Retinal pigment epithelial cell (primary cell): ENCODE measurements around the gene EMC9.

Experiments
- DNase-seq: peaks from one replicate; pipeline ENCODE4 v3.0.0-alpha.2; 2010; ENCODE audit warnings: low read depth
- H3K4me3 ChIP-seq: 2 replicates; pipeline ENCODE4 v1.5.1; 2011; ENCODE audit warnings: mild to moderate bottlenecking, low read length, control low read depth, moderate library complexity
- CTCF ChIP-seq: conservative IDR thresholded peaks from 2 replicates; pipeline ENCODE4 v1.5.1; 2011; ENCODE audit warnings: low read depth, low read length, control low read depth, inconsistent platforms

EMC9 gene, protein sequence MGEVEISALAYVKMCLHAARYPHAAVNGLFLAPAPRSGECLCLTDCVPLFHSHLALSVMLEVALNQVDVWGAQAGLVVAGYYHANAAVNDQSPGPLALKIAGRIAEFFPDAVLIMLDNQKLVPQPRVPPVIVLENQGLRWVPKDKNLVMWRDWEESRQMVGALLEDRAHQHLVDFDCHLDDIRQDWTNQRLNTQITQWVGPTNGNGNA

DNA sequence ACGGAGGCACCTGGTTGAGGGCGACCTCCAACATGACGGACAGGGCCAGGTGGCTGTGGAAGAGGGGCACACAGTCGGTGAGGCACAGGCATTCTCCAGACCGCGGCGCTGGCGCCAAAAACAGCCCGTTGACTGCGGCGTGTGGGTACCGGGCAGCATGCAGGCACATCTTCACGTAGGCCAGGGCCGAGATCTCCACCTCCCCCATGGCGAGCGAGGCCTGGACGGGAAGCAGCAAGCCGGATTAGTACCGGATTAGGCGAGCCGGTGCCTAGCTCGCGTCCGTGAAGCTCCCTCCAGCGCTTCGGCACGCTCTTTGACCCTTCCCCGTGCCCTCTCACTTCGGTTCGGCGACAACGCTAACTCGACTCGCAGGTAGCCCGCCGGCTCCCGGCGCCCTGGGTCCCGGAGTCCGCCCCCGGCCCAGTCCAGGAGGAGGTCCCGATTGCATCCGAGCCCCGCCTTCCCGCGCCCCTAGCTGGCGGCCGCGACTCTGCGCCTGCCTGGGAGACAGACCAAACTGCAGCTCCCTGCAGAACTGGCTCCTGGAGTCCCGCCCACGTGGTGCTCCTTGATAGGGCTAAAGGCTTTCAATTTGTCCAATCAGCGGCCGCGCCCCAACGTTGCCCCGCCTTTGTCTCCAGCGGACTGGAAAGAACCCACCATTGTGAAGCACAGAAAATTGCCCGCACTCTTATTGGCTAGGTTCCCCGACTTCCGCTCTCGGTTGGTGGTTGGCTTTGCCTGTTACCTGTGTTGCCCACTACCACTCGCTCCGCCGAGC is at the start of gene EMC9:
Gene EMC9, minus strand, starts transcription at position 495 of the 784 bp plus-strand sequence. Its CDS starts 287 bp downstream, at position 208.
- TF ChIP-seq CTCF: peak; percentile 19
- peak; percentile 98 for DNase-seq
- peak within 1 kb of the TSS; percentile 96 for H3K4me3 ChIP-seq

DNA sequence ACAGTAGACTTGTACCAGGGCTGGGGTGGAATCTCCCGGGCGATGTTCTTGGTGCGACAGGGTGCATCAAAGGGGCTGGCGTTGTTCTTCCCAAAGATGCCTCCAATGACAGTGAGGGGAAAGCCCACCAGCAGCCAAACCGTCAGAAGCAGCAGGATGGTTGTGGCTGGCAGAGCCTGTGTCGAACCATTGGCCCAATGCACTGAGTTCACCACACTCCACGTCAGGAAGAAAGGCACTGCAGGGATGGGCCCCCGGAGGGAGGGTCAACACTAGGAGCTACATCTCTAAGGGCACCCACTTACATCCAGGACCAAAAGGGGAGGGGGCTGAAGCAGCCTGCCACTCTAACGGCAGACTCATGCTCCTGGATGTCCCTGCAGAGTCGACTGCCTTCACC is 49.0 kb upstream of the EMC9 start:
- no peak for TF ChIP-seq CTCF
- DNase-seq: no peak
- no peak overlapping the region for H3K4me3 ChIP-seq

DNA sequence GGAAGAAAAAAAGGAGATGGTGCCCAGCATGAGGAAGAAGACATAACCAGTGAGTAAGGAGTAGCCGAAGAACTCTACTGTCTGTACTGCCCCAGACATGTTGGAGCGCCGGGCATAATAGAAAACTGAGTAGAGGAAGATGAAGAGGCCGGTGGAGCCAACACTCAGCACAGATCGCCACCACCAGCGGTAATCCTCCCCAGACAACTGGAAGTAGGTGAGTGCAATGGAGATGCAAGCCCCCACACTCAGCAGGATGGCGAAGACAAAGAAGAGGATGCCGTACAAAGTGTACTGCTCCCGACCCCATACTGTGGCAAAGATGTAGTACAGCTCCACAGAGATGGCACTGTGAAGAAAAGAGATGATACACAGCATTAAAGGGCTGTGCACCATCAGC is 48.1 kb upstream of the EMC9 start:
- DNase-seq: no peak
- no peak overlapping the region for H3K4me3 ChIP-seq
- TF ChIP-seq CTCF: no peak

DNA sequence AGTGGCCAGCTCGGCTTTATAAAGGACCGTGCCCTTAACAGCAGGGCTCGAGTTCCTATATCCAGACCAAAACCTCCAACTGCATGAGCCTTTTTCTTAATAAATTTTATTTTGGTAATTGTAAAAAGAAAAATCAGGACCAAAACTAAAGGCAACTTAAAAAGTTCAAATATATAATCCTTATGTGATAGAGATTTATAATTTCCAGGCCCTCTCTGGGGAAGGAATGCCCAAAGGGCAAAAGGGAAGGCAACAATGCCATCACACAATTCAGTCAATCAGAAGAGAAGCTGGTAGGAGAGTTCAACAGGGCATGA is 47.6 kb upstream of the EMC9 start:
- TF ChIP-seq CTCF: no peak
- H3K4me3 ChIP-seq: peak overlapping the region; percentile 78
- DNase-seq: no peak

GRCh38 chr14:24188251-24189058 is 47.1 kb upstream of the EMC9 start, which contains the start of gene IPO4:
TSS of gene IPO4 (minus strand) at chr14:24188816. CDS start at chr14:24188787, 29 bp downstream.
- peak within 1 kb of the TSS; percentile 78 for H3K4me3 ChIP-seq
- no peak for TF ChIP-seq CTCF
- peak; percentile 92 for DNase-seq

GRCh38 chr14:24187539-24187915 is 46.1 kb upstream of the EMC9 start:
- H3K4me3 ChIP-seq: peak overlapping the region; percentile 78
- no peak for DNase-seq
- TF ChIP-seq CTCF: no peak
